WERI-Rb-1 (cell line): Measurements from ENCODE around the gene RCL1.

Source experiments
- DNase-seq: peaks from one replicate; pipeline ENCODE4 v3.0.0-alpha.2; 2020
- H3K27ac ChIP-seq: fragments of 250-450 bp; sonication (Bioruptor Pico); 2 replicates; pipeline ENCODE4 v1.5.1; 2020; ENCODE audit warnings: mild to moderate bottlenecking, moderate library complexity
- H3K27me3 ChIP-seq: fragments of 250-450 bp; sonication (Bioruptor Pico); 2 replicates; pipeline ENCODE4 v1.5.1; 2021; ENCODE audit warnings: mild to moderate bottlenecking, low read depth, moderate library complexity; ENCODE audit not compliant: insufficient read depth, severe bottlenecking
- H3K36me3 ChIP-seq: fragments of 250-450 bp; sonication (Bioruptor Pico); 2 replicates; pipeline ENCODE4 v1.5.1; 2020; ENCODE audit warnings: mild to moderate bottlenecking, moderate library complexity
- H3K4me3 ChIP-seq: 2 replicates; pipeline ENCODE4 v1.5.1; 2011; ENCODE audit warnings: low read depth, mild to moderate bottlenecking, control low read depth, low read length
- H3K9me3 ChIP-seq: fragments of 250-450 bp; sonication (Bioruptor Pico); 2 replicates; pipeline ENCODE4 v1.5.1; 2021; ENCODE audit warnings: mild to moderate bottlenecking, moderate library complexity; ENCODE audit not compliant: severe bottlenecking
- TF ChIP-seq, protein P1 (sequence below): IDR thresholded peaks from 2 replicates; pipeline ENCODE4 v1.5.1; 2011; ENCODE audit warnings: low read depth, mild to moderate bottlenecking, control low read depth, inconsistent platforms, low read length

The RCL1 gene

DNA sequence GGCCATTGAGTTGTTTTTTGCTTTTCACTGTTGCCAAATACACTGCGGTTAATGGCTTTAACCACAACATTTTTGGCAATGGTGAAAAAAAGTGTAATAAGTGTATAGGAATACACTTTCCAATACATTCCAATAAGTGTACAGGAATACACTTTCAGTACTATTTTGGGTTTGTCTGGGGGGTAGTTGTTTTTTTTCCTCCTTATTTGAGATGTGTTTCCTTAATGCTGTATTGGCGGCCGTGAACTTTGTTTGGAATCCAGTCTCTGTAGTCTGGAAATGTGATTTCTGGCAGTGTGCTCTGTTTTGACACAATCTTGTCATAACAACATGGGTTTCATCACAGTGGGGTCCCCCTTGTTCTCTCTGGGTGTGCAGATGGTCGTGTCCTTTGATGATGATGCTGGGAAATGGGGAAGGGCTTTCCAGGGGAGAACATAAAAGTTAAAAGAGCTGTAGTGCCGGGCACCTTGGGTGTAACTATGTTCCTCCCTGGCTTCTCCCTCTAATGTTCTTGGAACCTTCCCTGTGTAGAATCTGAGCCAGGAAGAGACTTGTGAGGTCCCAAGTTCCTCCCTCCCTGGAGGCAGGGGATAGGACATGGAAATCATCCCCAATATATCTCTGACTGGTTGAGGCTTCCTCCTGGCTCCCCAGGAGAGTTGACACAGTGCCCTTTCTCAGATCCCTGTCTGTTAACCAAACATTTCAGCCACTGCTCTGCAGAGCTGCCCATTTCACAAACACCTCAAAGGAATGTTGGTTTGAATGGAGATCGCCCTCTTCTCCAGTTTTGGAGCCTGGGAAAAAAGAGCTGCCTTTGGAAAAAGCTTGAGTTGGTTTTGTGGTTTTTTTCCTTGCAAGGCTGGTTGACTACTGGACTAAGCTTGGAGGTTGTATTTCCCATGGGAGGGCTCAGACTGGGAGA is 44.8 kb downstream of the RCL1 start:
- no peak overlapping the region for H3K27ac ChIP-seq
- H3K27me3 ChIP-seq: no peaks in the 10 kb centered on the region
- no peak overlapping the region for H3K4me3 ChIP-seq
- peaks cover 6% of the 10 kb centered on the region for H3K36me3 ChIP-seq
- no peaks in the 10 kb centered on the region for H3K9me3 ChIP-seq
- TF ChIP-seq, protein P1, sequence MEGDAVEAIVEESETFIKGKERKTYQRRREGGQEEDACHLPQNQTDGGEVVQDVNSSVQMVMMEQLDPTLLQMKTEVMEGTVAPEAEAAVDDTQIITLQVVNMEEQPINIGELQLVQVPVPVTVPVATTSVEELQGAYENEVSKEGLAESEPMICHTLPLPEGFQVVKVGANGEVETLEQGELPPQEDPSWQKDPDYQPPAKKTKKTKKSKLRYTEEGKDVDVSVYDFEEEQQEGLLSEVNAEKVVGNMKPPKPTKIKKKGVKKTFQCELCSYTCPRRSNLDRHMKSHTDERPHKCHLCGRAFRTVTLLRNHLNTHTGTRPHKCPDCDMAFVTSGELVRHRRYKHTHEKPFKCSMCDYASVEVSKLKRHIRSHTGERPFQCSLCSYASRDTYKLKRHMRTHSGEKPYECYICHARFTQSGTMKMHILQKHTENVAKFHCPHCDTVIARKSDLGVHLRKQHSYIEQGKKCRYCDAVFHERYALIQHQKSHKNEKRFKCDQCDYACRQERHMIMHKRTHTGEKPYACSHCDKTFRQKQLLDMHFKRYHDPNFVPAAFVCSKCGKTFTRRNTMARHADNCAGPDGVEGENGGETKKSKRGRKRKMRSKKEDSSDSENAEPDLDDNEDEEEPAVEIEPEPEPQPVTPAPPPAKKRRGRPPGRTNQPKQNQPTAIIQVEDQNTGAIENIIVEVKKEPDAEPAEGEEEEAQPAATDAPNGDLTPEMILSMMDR: no peak
- no peak for DNase-seq

DNA sequence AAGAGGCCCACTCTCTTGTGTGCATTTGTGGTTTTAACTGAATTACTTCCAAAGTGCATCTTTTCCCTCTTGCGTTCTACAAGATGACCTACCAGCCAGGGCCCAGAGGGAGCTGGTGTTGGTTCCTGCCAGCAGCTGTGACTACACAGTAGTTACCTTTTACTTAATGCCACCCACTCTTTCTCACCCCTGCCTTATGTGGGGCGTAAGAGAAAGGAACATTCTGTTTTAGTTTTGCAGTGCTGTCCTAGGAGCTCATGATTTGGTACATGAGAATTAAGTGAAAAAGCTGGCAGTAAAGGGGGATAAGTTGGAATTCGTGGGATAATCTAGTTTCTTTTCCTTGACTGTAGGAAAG is 45.4 kb downstream of the RCL1 start:
- TF ChIP-seq, protein P1: no peak
- H3K36me3 ChIP-seq: peaks cover 9% of the 10 kb centered on the region
- no peaks in the 10 kb centered on the region for H3K27me3 ChIP-seq
- H3K4me3 ChIP-seq: no peak overlapping the region
- no peak for DNase-seq
- H3K27ac ChIP-seq: no peak overlapping the region
- no peaks in the 10 kb centered on the region for H3K9me3 ChIP-seq

DNA sequence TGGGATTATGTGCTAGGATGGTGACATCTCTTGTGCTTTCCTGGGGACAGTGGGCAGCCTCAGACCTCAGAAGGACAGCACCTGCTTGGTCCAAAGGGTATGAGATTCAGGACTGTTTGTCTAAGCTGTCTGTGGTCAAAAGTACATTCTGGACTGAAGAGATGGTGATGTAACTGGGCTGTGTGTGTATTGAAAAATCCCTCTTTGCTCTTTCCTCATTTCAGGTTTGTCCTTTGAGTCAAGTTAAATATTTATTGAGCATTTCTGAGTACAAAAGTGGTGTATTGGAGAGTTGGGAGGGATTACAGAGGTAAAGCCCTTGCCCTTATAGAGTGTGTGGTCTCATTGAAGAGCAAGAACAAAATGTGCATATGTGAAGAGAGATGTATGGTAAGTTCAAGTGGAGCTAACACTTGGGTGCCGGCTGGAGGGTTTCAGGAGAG is 46.7 kb downstream of the RCL1 start:
- no peak overlapping the region for H3K27ac ChIP-seq
- no peak for DNase-seq
- TF ChIP-seq, protein P1: no peak
- peaks cover 9% of the 10 kb centered on the region for H3K36me3 ChIP-seq
- H3K4me3 ChIP-seq: no peak overlapping the region
- no peaks in the 10 kb centered on the region for H3K9me3 ChIP-seq
- H3K27me3 ChIP-seq: no peaks in the 10 kb centered on the region

DNA sequence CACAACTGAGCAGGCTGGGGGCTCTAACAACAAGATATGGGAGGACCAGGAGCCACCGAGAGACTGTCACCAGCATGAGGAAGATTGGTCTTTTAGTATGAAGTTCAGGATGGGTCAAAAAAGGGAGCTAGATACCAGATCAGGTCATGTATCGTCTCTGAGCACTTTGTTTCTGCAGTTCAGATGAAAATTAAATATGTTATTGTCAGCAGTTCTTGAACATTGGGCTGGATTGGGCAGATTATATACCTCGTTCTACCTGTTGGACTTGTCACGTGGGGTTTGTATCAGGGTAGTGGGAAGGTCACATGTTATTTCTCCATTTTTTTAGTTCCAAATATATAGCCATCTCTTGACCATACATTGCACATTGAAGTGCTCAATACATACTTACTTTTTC is 47.3 kb downstream of the RCL1 start:
- peaks cover 11% of the 10 kb centered on the region for H3K36me3 ChIP-seq
- H3K9me3 ChIP-seq: no peaks in the 10 kb centered on the region
- TF ChIP-seq, protein P1: no peak
- H3K27ac ChIP-seq: no peak overlapping the region
- no peak for DNase-seq
- H3K27me3 ChIP-seq: no peaks in the 10 kb centered on the region
- no peak overlapping the region for H3K4me3 ChIP-seq

DNA sequence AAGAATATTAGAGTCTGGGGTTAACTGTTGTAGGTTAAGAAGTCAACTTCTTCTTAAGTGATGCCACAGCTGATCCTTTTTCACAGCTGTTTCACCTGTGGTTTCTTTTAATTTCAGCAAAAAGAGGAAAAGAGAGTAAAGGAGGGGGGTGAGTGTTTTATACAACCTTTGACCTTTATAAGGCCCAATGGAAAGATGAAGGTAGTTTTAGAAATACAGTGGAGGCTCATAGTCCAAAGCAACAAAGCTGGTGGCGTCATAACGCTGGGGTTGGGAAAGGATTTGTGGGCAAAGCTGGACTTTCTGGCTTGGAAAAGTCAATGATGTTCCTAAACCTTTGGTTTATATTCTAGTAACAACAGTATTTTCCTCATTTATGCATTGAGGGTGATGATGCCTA is 49.5 kb downstream of the RCL1 start:
- H3K4me3 ChIP-seq: no peak overlapping the region
- no peaks in the 10 kb centered on the region for H3K9me3 ChIP-seq
- H3K27me3 ChIP-seq: no peaks in the 10 kb centered on the region
- peaks cover 26% of the 10 kb centered on the region for H3K36me3 ChIP-seq
- TF ChIP-seq, protein P1: no peak
- no peak for DNase-seq
- H3K27ac ChIP-seq: no peak overlapping the region

DNA sequence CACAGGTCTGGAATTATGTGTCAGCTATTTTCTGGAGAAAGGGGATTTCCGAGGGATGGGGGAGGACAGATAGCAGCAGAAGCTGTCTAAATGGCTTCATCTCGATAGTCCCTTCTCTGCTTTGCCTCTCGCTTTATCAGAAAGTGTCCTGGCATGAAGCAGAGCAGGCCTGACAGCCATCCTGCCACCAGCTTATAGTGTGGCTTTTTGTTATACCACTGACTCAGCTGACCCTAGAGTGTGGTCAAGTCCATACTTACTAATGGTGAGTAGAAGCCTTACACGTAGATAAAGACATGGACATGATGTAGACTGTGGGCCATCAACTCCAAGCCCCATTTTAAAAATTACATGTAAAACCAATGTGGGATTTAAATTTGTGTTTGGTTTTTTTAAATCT is 50.0 kb downstream of the RCL1 start:
- Histone ChIP-seq H3K27ac (no peak overlapping the region), H3K36me3 (peaks cover 26% of the 10 kb centered on the region), H3K27me3 (no peaks in the 10 kb centered on the region), H3K4me3 (no peak overlapping the region), H3K9me3 (no peaks in the 10 kb centered on the region)
- TF ChIP-seq, protein P1: no peak
- no peak for DNase-seq
